GM12891 (cell line): ENCODE data around the gene IQSEC3.

Experiments
- POLR2A ChIP-seq: IDR thresholded peaks from 2 replicates; pipeline ENCODE4 v1.6.1; 2011; ENCODE audit warnings: low read depth, low read length, control low read depth
- POLR2AphosphoS5 ChIP-seq: IDR thresholded peaks from 2 replicates; pipeline ENCODE4 v1.6.1; 2011; ENCODE audit warnings: low read depth, low read length, control low read depth
- SPI1 ChIP-seq: IDR thresholded peaks from 2 replicates; pipeline ENCODE4 v1.6.1; 2011; ENCODE audit warnings: low read depth, low read length, control low read depth
- TAF1 ChIP-seq: IDR thresholded peaks from 2 replicates; pipeline ENCODE4 v1.6.1; 2011; ENCODE audit warnings: low read depth, low read length, control low read depth

DNA sequence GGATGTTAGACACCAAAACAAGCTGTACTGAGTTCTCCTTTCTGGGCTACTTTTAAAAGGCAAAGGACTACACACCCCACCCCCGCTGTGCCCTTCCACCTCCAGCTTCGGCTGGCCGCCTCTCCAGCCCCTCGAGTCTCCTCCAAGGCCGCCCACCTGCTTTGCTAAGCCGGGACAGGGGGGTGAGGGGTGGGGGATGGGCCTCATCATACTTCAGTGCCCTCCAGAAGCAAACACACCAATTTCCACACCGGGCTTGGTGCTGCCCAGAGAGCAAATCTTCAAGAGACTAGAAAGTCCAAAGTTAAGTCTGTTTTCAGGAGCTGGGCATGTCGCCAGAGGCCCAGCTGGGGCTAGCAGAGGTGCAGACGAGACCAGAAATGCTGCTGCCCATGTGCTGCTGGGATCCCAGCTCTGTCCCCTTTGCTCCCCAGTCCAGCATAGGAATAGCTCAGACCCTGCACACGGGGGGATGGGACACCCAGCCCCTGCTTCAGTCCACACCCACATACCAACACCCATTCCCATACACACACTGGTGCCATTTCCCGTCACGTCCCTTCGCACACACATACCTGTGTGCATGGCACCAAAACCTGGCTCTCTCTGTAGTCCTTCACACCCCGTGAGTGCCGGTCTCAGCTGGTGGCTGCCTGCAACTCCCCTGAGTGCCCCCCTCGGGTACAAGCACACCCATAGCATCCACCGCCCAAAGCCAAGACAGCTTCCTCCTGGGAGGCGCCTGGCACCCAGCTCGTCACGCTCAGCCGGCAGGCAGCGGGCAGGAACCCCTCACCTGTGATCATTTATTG lies 146.4 kb downstream of the IQSEC3 start:
- TF ChIP-seq POLR2A (no peak), SPI1 (no peak), TAF1 (no peak), POLR2AphosphoS5 (no peak)
